HCT116 (cell line): ENCODE results near the gene ALPP.

Experiments used
- ATF3 ChIP-seq: IDR thresholded peaks from 2 replicates; pipeline ENCODE4 v1.6.1; 2012
- CTCF ChIP-seq, 3 experiments: fragments of 200-600 bp in 1 of 3; sonication (generic) in 1 of 3; IDR thresholded peaks in 2 of 3; conservative IDR thresholded peaks in 1 of 3; 2 replicates each; pipeline ENCODE4 v1.5.1; 2012 to 2017; ENCODE audit warnings: low read depth in 2 of 3, low read length in 2 of 3, antibody characterized with exemption in 1 of 3, borderline replicate concordance in 1 of 3, control low read depth in 1 of 3, mild to moderate bottlenecking in 1 of 3, mixed read lengths in 1 of 3, mixed run types in 1 of 3, moderate library complexity in 1 of 3; ENCODE audit not compliant: insufficient read depth in 1 of 3
- EZH2 ChIP-seq: fragments of 200-600 bp; sonication (generic); IDR thresholded peaks from 2 replicates; pipeline ENCODE4 v1.6.1; 2017; ENCODE audit warnings: antibody characterized with exemption, mixed run types
- EZH2phosphoT487 ChIP-seq: fragments of 200-600 bp; IDR thresholded peaks from 2 replicates; pipeline ENCODE4 v1.6.1; 2018; ENCODE audit warnings: antibody characterized with exemption, borderline replicate concordance
- POLR2A ChIP-seq: IDR thresholded peaks from 2 replicates; pipeline ENCODE4 v1.7.0; 2011; ENCODE audit warnings: borderline replicate concordance; ENCODE audit not compliant: insufficient read depth, insufficient read length; ENCODE audit errors: extremely low read depth
- SP1 ChIP-seq: IDR thresholded peaks from 2 replicates; pipeline ENCODE4 v1.6.1; 2012; ENCODE audit warnings: low read depth

GRCh38 chr2:232353096-232353495 is 25.5 kb upstream of the ALPP start:
- TF ChIP-seq EZH2phosphoT487 (no peak), CTCF (IDR thresholded peaks at IDR 0.05 in 2 of 3, conservative IDR thresholded peaks at IDR 0.05 in 1 of 3; ENCODE audit: borderline replicate concordance in 1 of 3, insufficient read depth in 1 of 3, low read depth in 2 of 3, low read length in 2 of 3) (no peak), EZH2 (no peak), ATF3 (no peak), SP1 (no peak), POLR2A (no peak)
